GM19240 (cell line): ENCODE results near the gene MTO1.
"Not testable (repeated sequence)": the region's sequence is repeated elsewhere in the genome, so short reads cannot be mapped to it uniquely, and the experiment has no call there.

Experiments used
- DNase-seq: peaks from one replicate; pipeline ENCODE4 v3.0.0; 2011; ENCODE audit warnings: low spot score; ENCODE audit not compliant: insufficient read length

The MTO1 gene, protein sequence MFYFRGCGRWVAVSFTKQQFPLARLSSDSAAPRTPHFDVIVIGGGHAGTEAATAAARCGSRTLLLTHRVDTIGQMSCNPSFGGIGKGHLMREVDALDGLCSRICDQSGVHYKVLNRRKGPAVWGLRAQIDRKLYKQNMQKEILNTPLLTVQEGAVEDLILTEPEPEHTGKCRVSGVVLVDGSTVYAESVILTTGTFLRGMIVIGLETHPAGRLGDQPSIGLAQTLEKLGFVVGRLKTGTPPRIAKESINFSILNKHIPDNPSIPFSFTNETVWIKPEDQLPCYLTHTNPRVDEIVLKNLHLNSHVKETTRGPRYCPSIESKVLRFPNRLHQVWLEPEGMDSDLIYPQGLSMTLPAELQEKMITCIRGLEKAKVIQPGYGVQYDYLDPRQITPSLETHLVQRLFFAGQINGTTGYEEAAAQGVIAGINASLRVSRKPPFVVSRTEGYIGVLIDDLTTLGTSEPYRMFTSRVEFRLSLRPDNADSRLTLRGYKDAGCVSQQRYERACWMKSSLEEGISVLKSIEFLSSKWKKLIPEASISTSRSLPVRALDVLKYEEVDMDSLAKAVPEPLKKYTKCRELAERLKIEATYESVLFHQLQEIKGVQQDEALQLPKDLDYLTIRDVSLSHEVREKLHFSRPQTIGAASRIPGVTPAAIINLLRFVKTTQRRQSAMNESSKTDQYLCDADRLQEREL

GRCh38 chr6:73461537-73462350 lies at the start of gene MTO1:
TSS of gene MTO1 (plus strand) at chr6:73461737. CDS start at chr6:73461855, 118 bp downstream.
- DNase-seq: peak; percentile 44

DNA sequence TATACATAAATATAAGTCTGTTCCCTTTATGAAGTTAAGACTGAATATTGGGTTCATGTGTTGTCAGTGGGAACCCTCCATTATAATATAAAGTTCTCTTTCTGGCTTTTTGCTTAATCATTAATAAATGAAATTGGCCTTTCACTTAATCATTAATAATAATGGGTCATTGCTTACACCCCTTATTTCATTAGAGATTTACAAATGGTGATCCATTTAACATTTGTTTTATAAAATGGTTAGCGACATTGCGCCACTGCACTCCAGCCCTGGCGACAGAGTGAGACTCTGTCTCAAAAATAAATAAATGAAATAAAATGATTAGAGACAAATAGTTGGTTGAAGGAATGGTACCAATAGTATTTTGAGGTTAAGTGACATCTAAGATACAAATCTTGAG lies 48.4 kb upstream of the MTO1 start:
- no peak for DNase-seq

DNA sequence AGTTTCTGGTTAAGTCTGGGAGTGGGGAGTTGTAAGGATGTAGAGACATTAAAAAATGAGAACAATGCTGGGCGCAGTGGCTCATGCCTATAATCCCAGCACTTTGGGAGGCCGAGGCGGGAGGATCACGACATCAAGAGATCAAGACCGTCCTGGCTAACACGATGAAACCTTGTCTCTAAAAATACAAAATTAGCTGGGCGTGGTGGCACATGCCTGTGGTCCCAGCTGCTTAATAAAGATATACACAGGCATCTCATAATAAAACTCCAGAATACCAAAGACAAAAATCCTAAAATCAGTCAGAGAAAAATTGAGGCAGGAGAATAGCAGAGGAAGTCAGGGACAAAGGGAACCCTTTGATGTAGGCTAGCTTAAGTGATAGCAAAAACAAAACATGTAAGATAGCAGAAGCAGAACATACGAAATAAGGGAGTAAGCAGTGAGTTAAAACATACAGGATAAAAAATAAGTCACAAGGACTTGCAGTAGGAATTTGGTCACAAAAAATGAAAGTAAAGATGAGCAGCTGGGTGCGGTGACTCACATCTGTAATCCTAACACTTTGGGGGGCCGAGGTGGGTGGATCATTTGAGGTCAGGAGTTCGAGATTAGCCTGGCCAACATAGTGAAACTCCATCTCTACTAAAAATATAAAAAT lies 43.3 kb upstream of the MTO1 start:
- DNase-seq: no peak

DNA sequence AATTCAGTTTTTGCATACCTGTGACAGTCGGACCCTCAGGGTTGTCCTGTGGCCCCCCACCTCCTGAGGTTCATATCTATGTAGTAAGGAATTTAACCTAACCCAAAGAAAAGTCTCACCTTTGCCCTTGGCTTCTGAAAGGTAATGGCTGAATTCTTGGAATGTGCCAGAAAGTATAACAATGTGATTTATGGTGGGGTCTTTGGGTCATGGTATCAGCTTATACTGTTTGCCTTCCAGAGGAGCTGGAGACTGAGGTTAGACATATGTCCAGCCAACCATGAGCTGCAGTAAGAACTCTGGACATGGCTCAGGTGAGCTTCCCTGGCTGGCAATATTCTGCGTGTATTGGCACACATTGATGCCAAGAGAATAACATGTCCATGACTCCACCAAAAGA lies 40.0 kb upstream of the MTO1 start:
- no peak for DNase-seq

DNA sequence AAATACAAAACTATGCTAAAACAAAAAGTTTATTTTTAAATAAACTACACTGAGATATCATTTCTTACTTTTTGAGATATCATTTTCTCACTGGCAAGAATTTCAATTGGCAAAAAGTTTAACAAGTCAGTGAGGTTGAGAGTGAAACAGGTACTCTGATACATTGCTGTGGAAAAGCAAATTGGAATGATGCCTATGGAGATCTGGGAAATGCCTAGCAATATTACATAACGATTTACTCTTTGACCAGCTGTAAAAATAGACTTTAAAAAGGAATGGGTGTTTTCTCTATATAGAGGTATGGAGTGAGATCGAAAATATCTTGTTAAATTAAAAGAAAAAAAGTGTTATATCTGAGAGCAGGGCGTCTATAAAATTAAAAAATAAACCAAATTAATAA lies 26.3 kb upstream of the MTO1 start:
- DNase-seq: no peak

DNA sequence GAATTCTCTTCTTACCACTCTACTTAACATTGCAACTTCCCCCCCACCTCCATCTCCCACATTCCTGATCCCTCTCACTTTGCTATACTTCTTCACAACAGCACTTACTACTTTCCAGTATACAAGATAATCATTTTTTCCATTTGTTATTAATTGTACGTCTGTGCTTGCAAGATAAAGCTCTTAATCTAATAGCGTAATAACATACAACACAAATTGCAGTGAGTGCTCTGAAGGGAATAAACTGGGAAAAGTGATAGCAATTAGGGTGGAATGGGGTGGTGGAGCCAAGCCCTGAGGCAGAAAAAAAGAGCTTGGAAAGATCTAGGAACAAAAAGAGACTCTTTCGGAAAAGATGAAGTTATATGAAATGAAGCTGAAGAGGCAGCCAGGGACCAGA lies 18.0 kb upstream of the MTO1 start:
- no peak for DNase-seq

- DNase-seq: no peak
These were observed 10.1 kb upstream of the MTO1 start for GRCh38 chr6:73451223-73452106.

DNA sequence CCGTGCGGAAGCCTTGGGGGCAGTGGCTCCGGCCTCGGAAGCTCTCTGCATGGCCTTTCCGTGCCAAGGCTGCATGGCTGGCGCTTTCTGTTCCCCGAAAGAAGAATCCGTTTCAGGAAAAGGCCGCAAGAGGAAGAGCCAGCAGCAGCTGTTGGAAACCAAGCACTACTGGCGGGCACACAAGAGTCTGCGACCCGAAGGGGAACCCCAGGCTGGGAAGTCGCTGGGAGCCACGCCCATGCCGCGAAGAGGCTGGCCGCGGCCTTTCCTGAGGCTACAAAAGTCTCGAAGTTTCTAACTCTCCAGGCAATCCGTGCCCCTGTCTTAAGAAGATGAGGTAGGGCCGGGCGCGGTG lies 9.5 kb upstream of the MTO1 start, which contains the start of gene CGAS:
Gene CGAS (minus strand): TSS at position 191 of the 355 bp plus-strand sequence. CDS start 116 bp downstream, at position 75.
- no peak for DNase-seq

DNA sequence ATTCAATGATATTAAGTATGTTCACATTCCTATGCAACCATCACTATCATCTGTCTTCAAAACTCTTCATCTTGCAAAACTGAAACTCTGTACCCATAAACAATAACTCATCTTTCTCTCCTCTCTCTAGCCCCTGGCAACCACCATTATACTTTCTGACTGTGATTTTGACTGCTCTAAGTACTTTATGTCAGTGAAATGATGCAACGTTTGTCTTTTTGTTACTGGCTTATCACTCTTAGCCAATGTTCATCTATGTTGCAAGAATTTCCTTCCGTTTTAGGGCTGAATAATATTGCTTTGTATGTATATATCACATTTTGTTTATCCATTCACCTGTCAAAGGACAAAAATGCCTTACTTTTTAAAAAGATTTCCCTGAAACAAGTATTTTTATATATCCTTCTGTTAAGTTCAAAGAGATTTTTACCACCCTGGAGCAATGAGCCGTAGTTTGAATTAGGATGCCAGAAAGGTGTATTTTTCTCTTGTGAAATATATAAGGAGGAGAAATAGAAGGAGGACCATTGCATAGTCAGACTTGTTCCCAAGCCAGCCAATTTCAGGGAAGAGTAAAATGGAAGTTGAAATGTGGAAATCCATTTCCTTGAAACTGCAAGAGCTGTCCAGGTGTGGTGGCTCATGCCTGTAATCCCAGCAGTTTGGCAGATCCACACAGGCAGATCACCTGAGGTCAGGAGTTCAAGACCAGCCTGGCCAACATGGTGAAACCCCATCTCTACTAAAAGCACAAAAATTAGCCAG lies 5.5 kb upstream of the MTO1 start:
- no peak for DNase-seq

GRCh38 chr6:73459474-73459873 lies 2.1 kb upstream of the MTO1 start:
- DNase-seq: not testable (repeated sequence)

DNA sequence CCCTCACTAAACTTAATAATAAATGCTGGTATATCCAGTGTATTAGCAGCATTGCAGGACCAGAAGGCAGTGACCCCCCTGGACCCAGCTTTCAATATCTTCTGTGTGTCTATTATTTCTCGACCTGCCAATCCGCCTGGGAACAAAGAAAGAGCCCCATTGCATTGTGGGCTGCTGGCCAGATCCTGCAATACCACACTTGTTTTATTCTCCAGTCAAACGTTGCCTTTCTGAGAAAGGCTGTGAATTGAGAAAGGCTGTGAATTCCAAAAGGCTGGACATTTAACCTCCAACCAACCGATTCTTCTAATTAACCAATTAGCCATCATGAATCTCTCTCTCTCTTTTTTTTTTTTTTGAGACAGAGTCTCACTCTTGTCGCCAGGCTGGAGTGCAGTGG lies 1.5 kb upstream of the MTO1 start:
- DNase-seq: no peak

GRCh38 chr6:73471686-73472290 lies 10.3 kb downstream of the MTO1 start:
- DNase-seq: no peak

DNA sequence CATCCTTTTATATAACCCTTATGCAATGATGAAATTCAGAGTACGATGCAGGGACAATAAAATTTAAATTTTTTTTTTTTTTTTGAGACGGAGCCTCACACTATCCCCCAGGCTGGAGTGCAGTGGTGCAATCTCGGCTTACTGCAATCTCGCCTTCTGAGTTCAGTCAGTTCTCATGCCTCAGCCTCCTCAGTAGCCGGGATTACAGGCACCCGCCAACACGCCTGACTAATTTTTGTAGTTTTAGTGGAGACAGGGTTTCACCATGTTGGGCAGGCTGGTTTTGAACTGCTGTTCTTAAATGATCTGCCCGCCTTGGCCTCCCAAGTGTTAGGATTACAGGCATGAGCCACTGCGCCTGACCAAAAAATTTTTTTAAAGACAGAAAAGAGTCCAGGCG lies 15.2 kb downstream of the MTO1 start:
- DNase-seq: no peak

GRCh38 chr6:73477407-73477806 lies 15.9 kb downstream of the MTO1 start:
- no peak for DNase-seq

DNA sequence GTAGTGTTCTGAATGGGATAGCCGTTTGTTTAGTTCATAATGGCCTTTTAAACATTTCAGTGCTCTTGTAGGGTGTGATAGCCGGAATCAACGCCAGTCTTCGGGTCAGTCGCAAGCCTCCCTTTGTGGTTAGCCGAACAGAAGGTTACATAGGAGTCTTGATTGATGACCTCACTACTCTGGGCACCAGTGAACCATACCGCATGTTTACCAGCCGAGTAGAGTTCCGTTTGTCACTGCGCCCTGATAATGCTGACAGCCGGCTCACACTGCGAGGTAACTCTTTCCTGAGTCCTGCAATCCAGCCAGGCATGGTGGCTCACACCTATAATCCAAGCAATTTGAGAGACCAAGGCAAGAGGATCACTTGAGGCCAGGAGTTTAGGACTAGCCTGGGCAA lies 20.4 kb downstream of the MTO1 start:
- DNase-seq: no peak

DNA sequence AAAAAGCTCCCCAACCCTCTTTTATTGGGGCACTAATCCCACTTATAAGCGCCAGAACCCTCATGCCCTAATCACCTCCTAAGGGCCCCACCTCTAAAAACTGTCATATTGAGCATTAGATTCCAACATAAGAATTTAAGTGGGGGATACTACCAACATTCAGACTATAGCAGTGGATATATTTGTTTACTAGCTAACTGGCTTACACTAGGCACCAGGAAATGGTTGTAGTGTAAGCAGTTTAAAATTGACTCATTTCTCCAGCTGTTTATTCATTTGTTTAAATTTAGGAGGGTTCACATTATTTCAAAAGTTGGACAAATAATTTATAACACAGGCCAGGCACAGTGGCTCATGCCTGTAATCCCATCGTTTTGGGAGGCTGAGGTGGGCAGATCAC lies 22.9 kb downstream of the MTO1 start:
- no peak for DNase-seq

DNA sequence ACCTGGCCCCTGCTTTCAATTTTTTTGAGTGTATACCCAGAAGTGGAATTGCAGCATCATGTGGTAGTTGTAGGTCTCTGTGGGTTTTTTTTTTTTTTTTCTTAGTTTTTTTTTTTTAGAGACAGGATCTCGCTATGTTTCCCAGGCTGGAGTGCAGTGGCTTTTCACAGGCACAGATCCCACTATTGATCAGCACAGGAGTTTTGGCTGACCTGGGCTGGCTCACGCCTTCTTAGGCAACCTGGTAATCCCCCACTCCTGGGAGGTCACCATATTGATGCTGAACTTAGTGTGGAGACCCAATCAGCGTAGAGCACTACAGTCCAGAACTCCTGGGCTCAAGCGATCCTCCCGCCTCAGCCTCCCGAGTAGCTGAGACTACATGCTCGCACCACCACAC lies 25.9 kb downstream of the MTO1 start:
- no peak for DNase-seq

DNA sequence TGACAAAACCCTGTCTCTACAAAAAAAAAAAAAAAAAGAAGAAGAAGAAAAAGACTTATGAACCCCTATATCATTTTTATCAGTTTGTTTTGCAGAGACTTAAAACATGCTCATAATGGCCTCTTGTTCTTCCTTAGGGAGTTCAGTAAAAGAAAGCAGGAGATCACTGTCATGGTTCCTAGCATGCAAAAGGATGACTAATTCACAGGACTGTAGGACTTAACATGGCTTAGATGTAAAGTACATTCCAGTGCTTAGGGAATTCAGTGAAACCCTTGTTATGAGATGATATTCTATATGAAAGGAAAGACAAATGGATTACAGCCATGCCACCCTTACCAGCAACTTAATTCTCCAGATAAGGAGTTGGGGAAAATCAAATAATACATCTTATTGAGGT lies 29.8 kb downstream of the MTO1 start:
- DNase-seq: no peak

DNA sequence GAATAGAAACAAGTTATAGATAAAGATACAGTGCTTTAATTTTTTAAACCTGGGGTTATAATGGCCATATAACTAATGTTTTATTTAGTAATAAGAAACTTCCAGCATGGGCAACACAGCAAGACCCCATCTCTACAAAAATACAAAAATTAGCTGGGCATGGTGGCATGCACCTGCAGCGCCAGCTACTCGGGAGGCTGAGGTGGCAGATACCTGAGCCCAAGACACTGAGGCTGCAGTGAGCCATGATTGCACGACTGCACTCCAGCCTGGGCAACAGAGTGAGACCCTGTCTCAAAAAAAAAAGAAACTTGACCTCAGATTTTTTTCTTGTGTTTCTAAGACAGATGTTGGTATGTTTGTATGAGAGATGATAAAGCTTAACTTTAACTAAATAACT lies 36.4 kb downstream of the MTO1 start:
- DNase-seq: no peak
